M059J (cell line): ENCODE measurements around the gene ODAPH. TPM values are rescaled to one million over a fixed set of nuclear protein-coding genes. Genes with fewer than 3 reads are reported as not detected.

Source experiments
- DNase-seq: peaks from one replicate; pipeline ENCODE4 v3.0.0-alpha.2; 2012; ENCODE audit warnings: low read depth
- total RNA-seq: library from RNA; depleted of rRNA; stranded (reverse); fragments of >200 nt; shearing (Covaris generic); gene quantifications from 2 replicates; pipeline ENCODE4 v1.2.3, GENCODE V29; 2014; rRNA removed

ODAPH gene
- total RNA-seq, 1 experiment from 2014 or later: 0.10 TPM

DNA sequence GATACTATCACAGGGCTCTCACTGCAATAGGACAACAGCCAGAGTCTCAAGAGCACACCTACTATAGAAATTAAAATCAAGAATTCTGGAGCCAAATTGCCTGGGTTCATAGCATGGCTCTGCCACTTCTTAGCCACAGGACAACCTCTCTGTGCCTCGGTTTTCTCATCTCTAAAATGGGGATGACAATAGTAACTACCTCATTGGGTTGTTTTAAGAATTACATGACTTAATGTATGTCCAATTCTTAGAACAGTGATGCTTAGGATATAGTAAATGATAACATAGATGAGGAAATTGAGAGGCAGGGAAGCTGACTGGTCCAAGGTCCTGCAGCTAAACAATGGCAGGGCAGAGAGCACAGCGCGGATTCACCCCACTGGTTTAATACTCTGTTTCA is 11.0 kb upstream of the ODAPH start:
- DNase-seq: no peak

GRCh38 chr4:75545526-75545925 is 10.3 kb upstream of the ODAPH start:
- peak; percentile 80 for DNase-seq

GRCh38 chr4:75547647-75548387 is 8.0 kb upstream of the ODAPH start:
- no peak for DNase-seq

DNA sequence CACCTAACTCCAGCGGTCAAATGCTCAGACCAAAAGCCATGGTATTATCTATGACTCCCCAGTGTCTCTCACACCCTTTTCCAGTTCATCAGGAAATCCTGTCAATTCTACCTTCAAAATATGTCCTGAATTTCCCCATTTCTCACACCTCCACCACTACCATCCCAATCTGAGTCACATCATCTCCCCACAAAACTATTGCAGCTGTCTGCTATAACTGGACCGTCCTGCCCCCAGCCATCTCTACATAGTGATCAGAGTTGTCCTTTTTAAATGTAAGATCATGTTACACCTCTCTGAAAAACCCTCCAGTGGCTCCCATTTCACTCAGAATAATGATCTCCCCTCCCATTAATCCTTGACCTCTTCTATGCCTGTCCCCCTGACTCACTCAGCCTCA is 6.8 kb upstream of the ODAPH start:
- DNase-seq: no peak

GRCh38 chr4:75552452-75552851 is 3.4 kb upstream of the ODAPH start:
- DNase-seq: no peak

DNA sequence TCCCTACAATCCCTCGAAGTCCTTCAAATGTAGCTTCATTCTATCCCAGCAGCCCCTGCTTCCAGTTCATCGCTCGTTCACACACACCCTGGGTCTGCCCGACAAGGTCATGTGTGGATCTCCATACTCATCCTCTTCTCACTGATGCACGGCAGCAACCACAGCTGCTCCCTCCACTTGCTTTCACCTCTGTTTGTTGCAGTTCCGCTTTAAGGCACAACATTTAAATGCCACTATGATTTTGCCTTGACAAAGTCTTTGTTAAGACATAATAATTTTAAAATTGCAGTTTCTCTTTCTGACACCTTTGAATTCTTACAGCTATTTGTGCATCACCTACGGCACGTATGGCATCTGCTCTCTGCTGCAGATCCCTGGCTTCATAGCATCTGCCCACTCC is 1.8 kb downstream of the ODAPH start:
- no peak for DNase-seq

DNA sequence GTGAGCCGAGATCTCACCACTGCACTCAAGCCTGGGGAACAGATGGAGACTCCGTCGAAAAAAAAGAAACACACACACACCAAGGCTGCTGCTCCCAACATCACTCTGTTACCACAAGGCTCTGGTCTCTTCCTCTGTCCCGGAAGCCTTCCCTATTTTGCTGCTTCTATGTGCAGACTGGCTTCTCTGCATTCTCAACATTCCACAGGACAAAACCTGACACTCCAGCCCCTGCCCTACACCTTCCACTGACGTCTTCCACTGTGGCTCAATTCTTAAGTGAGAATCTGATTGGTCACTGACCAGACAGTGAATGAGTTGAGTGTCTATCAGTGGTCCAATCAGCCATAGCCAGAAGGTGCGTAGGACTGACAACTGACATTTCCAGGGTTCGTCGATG is 5.9 kb downstream of the ODAPH start:
- DNase-seq: no peak

- no peak for DNase-seq
Measured at GRCh38 chr4:75564023-75564422, 8.2 kb downstream of the ODAPH start.

- DNase-seq: no peak
Measured at GRCh38 chr4:75565481-75565880, 9.6 kb downstream of the ODAPH start.

GRCh38 chr4:75566911-75567310 is 11.0 kb downstream of the ODAPH start:
- DNase-seq: no peak

DNA sequence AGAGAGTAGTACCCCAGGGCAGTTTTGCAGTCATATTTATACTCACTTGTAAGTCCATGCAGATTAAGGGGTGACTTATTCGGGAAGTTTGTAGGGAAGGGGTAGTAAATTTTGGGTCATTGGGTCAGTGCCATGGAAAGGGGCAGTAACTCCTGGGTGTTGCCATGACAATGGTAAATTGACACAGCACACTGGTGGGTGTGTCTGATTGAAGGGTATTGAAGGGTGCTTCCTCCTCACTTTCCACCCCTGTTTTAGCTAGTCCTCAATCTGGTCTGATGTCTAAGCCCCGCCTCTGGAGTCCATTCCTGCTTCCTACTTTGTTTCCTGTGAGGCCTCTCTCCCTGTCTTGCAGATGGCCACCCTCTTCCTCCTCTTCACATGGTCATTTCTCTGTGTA is 11.9 kb downstream of the ODAPH start:
- DNase-seq: no peak

DNA sequence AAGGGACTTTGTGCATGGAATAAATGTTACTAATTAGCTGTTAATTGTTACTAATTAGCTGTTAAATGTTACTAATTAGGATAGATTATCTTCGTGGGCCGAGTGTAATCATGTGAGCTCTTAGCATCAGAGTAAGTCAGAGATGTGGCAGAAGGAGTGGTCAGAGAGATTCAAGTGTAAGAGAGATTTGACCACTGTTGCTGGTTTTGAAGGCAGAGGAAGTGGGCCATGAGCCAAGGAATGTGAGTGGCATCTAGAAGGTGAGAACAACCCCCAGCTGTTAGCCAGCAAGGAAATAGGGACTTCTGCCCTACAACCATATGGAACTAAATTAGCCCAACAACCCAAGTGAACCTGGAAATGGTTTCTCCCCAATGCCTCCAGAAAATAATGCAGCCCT is 28.2 kb downstream of the ODAPH start:
- DNase-seq: peak; percentile 47

DNA sequence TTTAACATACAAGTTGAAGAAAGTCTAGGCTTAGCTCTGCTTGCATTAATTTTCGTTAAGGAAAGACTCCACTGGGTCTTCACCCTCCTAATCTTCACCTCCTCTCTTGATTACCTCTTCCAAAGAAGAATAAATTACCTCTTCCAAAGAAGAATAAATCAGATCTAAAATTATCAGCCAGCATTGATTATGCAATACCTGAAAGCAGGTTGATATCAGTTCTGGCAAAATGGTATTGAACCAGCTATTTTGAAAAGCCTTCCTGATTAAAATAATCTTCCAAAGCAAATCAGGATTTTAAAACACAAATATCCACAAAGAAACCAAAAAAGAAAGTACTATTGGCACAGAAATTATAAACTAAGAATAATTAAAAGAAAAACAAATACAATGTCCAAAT is 37.5 kb downstream of the ODAPH start:
- DNase-seq: no peak

DNA sequence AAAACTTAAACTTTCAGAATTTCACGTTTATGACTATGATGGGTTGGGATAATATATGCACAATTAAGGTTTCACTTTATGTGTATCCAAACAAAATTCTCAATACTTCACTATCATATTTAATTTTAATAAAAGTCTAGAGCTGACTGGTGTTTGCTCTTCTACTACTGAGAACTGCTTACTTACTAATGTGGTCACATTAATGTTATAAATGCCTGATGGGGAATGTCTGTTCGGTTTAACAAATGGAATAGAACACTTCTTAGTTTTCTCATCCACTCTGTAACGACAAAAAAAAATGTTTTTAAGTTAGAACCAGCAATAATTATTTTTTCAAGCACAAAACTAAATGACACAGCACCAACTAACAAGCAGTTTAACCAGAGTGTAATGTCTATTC is 40.2 kb downstream of the ODAPH start:
- no peak for DNase-seq

DNA sequence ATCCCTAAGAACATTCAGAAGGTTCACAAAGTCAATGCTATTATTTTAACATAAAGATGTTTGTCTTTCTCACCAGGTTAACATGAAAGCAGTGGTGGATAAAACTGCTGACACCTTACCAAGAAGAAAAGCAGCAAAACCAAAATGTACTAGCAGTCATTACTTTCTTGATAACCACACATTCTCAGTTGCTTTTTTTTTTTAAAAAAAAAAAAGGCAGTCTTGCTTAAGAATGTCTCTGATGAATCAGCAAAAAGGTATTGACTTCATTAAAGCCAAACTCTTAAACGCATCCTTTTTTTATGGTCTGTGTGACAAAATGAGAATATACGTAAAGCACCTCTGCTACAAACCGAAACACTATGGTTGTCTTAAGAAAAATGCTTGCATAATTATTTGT is 42.5 kb downstream of the ODAPH start:
- DNase-seq: peak; percentile 37

GRCh38 chr4:75599647-75600046 is 43.8 kb downstream of the ODAPH start:
- DNase-seq: no peak

DNA sequence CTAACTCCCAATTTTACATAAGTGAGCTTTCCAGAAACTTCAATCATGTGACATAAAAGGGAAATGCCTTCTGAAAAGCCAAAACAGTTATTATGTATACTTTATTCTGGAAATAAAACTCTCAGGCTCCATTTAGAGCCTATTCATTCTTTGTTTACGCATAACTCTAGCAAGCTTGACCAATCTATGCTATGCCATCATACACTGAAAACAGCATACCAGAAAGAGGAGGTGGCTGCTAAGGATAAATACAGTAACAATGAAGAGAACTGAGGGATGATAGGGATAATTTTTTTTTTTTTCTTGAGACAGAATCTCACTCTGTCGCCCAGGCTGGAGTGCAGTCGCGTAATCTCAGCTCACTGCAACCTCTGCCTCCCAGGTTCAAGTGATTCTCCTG is 50.1 kb downstream of the ODAPH start:
- DNase-seq: no peak

GRCh38 chr4:75612306-75612705 is 56.4 kb downstream of the ODAPH start:
- DNase-seq: no peak

Other genes starting within 250 kb of the ODAPH start
- 10.6 and 11.7 TPM in 2 replicates for gene RCHY1, start 41.7 kb upstream of the ODAPH start, total RNA-seq
- 6.3 and 8.9 TPM in 2 replicates for gene THAP6, start 41.6 kb upstream of the ODAPH start, total RNA-seq
- gene CDKL2, start 74.5 kb downstream of the ODAPH start, total RNA-seq: 0.05 and 0.15 TPM in 2 replicates
- gene G3BP2, start 117.3 kb downstream of the ODAPH start, total RNA-seq: 119 and 135 TPM in 2 replicates
- gene USO1, start 168.5 kb downstream of the ODAPH start, total RNA-seq: 43.6 and 60.4 TPM in 2 replicates